ENCODE measurements around the gene LHFPL4.

GRCh38 chr3:9501226-9501625 is 52.4 kb downstream of the LHFPL4 start:
- TF ChIP-seq CTCF (conservative IDR thresholded peaks at IDR 0.05) = no peak
- no peak for TF ChIP-seq EZH2 (IDR thresholded peaks at IDR 0.05; ENCODE audit: low read depth)

Data from PC-9 (cell line).